ENCODE data around the gene TPX2.

- TF ChIP-seq EP300 (IDR thresholded peaks at IDR 0.05; ENCODE audit: borderline replicate concordance in 1 of 2, control insufficient read depth in 1 of 2, low read depth in 2 of 2, low read length in 2 of 2) (no peak), EZH2 (IDR thresholded peaks at IDR 0.05; ENCODE audit: borderline replicate concordance, control insufficient read depth, low read depth, low read length) (no peak), POLR2A (IDR thresholded peaks at IDR 0.05; ENCODE audit: low read depth, low read length) (no peak), SMARCA5 (IDR thresholded peaks at IDR 0.05) (no peak), POLR2AphosphoS5 (IDR thresholded peaks at IDR 0.05; ENCODE audit: low read length) (no peak)
Measured at GRCh38 chr20:31693987-31694661, 45.0 kb upstream of the TPX2 start.
